Astrocyte of the cerebellum (primary cell): ENCODE data around the gene SAP30L.
A peak's percentile ranks its signal among the peaks of the same experiment; 100 is the strongest.

Experiments
- DNase-seq: peaks from one replicate; pipeline ENCODE4 v3.0.0-alpha.2; 2011; ENCODE audit warnings: low read depth
- H3K4me3 ChIP-seq: 2 replicates; pipeline ENCODE4 v1.5.1; 2011; ENCODE audit warnings: mild to moderate bottlenecking, low read depth, low read length, moderate library complexity
- in situ Hi-C: cut with HindIII; loops from 2 replicates; pipeline ENCODE4 v1.10.0; 2017; ENCODE audit warnings: low sequenced_read_pairs
- TF ChIP-seq, protein P1 (sequence below): IDR thresholded peaks from 2 replicates; pipeline ENCODE4 v1.5.1; 2012; ENCODE audit warnings: low read length, low read depth, moderate library complexity, mild to moderate bottlenecking; ENCODE audit errors: missing control alignments

Gene SAP30L

DNA sequence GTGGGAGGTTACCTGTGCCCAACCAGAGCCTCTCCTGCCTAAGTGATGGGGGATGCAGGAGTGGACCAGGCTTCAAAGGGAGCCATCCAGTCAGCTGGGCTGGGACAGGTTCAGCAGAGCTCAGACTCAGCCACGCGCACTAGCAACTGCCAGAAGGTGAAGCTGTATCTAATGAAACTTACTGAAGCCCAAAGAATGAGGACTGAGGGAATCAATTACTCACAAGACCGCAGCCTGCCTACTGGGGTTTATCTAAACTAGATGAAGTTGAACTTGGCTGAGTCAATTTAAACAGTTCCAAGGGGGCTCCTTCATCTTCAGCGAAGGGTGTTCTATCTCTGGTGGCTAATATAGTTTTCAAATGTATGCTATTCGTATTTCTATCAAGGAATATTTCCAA is 20.9 kb downstream of the SAP30L start:
- DNase-seq, result no peak
- TF ChIP-seq, protein P1, sequence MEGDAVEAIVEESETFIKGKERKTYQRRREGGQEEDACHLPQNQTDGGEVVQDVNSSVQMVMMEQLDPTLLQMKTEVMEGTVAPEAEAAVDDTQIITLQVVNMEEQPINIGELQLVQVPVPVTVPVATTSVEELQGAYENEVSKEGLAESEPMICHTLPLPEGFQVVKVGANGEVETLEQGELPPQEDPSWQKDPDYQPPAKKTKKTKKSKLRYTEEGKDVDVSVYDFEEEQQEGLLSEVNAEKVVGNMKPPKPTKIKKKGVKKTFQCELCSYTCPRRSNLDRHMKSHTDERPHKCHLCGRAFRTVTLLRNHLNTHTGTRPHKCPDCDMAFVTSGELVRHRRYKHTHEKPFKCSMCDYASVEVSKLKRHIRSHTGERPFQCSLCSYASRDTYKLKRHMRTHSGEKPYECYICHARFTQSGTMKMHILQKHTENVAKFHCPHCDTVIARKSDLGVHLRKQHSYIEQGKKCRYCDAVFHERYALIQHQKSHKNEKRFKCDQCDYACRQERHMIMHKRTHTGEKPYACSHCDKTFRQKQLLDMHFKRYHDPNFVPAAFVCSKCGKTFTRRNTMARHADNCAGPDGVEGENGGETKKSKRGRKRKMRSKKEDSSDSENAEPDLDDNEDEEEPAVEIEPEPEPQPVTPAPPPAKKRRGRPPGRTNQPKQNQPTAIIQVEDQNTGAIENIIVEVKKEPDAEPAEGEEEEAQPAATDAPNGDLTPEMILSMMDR, result no peak

DNA sequence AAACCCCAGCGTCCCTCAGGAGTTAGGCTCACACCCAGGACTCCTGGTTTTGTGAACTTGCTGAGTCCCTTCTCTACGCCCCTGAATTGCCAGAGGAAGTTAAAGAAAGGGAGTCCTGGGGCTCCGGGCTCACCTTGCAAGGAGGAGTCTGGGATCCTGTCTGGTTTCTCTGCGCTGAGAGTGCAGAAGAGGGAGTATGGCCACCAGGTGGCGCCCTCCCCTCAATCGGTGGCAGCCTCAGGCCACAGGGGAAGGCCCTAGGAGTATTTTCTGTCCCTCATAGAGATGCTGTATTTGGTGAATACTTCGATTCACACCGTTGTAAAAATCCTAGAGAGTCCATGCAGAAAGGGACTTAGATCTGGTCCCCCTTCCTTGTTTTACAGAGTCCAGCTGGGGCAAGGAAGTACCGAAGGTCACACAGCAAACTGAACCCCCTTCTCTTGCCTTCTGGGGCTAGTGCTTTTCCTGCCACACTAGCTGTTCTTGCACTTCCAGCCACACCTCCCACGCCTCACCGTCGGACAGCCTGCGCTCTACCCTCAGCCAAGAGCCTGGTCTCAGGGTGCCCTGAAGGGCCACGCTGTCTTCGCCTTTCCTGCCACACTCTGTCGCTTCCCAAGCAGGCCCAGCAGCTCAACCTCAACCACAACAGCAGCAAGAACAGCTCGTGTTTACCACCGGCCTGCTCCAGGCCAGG is 22.0 kb downstream of the SAP30L start:
- peak; percentile 39 for DNase-seq
- H3K4me3 ChIP-seq, result no peak overlapping the region
- in situ Hi-C loops, result no loop called here
- TF ChIP-seq, protein P1, result peak; percentile 91

More for the DNA sequence above, 20.9 kb downstream of the SAP30L start:
- no peak overlapping the region for H3K4me3 ChIP-seq
- in situ Hi-C loops, result no loop called here

DNA sequence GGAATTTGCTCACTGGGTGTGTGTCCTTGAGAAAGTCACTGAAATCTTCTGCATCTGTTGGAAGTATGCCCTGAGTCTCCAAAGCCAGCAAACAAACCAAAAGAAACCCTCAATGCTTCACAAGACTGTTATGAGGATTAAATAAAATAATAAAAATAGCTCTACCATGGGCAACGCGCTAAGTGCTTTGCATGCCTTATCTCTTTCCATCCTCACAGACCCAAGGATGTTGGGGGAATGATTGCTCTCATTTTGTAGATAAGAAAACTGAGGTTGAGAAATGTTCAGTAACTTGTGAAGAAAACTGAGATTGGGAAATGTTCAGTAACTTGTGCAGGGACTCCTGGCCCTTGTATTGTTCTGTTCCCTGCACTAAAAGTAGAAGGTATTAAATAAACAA is 24.3 kb downstream of the SAP30L start:
- in situ Hi-C loops, result no loop called here
- DNase-seq, result no peak
- no peak overlapping the region for H3K4me3 ChIP-seq
- TF ChIP-seq, protein P1, result no peak

DNA sequence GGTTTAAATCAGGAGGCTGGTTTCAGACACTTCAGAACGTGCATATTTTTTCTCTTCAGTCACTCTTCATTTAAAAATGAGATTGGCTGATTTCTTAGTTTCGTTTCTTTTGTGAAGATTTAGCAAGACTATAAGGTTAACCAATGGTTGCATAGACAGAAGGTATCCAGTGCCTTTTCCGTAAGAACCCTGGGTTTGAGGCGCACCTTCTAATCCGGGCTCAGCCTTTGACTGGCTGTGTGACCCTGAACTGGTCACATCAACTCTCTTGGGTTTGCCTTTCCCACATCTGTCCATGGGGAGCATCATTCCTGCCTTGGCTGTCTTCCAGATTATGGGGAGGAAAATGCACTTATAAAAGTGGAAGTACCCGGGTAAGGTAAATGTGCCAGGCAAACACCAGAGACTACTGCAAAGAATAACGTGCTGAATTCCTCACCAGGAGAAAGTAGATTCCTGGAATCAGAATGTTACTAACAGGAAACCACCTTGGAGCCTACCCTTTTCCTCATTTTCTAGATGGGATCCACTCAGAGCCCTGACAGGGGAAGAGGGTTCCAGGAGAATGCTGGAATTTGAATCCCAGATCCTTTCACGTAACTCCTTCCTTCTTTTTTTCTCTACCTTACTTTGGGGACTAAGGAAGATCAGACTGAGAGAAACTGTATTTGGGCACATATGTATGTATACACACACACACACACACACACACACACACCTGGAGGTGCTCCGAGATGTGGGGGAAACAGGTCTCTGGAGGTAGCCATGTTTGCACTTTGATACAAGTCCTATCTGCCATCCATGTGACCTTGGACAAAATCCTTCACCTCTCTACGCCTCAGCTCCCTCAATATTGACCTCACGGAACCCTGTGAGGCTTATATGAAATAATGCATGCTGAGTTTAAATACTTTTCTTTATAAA is 25.4 kb downstream of the SAP30L start:
- H3K4me3 ChIP-seq, result no peak overlapping the region
- in situ Hi-C loops, result no loop called here
- TF ChIP-seq, protein P1, result no peak
- no peak for DNase-seq

DNA sequence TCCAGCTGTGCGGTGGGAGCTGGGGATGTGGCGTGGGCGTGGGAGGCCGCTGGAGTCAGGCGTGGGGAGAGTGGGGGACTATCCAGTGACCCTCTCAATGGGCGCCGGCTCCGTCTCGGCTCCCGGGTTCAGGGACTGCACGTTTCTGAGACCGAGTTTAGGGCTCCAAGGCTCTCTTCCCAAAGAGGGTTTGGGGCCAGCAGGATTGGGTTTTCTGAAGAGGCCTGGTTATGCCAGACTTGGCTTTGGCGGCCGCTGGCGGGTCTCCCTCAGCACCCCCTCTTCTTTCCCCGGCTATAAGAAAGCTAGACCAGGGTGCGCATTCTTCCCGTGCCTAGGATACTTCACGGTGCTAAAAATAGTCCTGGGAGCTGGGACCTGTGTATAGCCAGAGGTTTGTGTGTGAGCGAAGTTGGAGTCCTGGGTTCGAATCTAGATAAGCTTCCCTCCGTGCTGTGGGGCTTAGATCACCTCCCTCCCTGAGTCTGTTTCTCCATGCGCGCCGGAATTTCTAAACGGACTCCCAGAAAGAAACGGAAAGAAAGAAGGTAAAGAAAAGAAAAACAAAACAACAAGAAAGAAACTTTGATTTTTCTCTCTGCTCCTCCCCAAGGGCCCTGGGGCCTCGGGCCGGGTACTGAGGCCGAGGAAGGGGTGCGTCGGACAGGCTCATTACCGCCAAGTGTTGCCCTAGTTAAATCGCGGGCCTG is 27.2 kb downstream of the SAP30L start:
- in situ Hi-C loops, result no loop called here
- DNase-seq, result no peak
- H3K4me3 ChIP-seq, result no peak overlapping the region
- TF ChIP-seq, protein P1, result no peak

DNA sequence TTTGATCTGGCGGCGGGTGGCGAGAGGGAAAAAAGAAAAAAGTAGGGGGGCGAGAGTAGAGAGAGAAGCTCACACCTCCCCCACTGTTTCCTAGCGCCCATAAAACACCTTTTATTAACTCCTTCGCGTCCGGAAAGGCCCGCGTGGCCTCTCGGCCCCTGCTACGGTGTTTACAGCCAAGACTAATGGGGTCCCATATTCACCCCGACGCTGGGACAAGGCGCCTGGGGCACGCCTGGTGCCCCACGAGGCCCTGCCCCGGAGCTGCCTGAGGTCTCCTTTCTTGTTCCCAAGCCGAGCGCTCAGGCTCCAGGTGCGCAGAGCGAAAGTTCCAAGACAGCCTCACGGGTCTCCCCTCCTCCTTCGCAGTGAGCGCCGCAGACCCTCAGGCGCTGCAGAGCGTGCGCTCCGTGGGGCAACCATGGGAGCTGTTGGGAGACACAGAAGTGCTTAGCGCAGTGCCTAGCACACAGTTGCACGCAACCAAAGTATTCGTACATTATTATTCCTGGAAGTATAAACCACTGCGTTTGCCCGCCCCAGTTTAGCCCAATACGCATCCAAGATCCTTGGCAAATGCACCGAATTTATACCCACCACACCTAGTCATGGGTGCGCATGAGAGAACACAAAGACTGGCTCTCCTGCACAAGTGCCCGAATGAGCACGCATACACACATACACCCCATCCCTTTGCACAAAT is 27.9 kb downstream of the SAP30L start:
- TF ChIP-seq, protein P1, result no peak
- no peak overlapping the region for H3K4me3 ChIP-seq
- in situ Hi-C loops, result no loop called here
- no peak for DNase-seq
